ENCODE results near the gene CUL3. TPM values are rescaled to one million over a fixed set of nuclear protein-coding genes. Genes with fewer than 3 reads are reported as not detected.

CUL3 gene
- total and polyA plus RNA-seq, 8 donors, result 6.1 to 155 (median 53.2) TPM

- no peak for TF ChIP-seq CTCF (IDR thresholded peaks at IDR 0.05)
- TF ChIP-seq POLR2A (IDR thresholded peaks at IDR 0.05), result no peak
- TF ChIP-seq EP300 (IDR thresholded peaks at IDR 0.05), result no peak
- no peak for TF ChIP-seq POLR2AphosphoS5 (IDR thresholded peaks at IDR 0.05)
- H3K4me1 ChIP-seq, result peaks cover 0 to 62% (median 20%) of the 10 kb centered on the region in 4 donors
- no peak overlapping the region for H3K4me3 ChIP-seq
- H3K9me3 ChIP-seq, result no peaks in the 10 kb centered on the region
- H3K27ac ChIP-seq, result no peak overlapping the region
- no peaks in the 10 kb centered on the region for H3K36me3 ChIP-seq
- intact Hi-C loops (cut with DNase I; ENCODE audit: low total_unique reads), result no loop called here
- no peaks in the 10 kb centered on the region for H3K27me3 ChIP-seq
- no peak for DNase-seq
These were observed 28.8 kb downstream of the CUL3 start for GRCh38 chr2:224556381-224556780.

GRCh38 chr2:224555823-224556366 lies 29.3 kb downstream of the CUL3 start:
- Histone ChIP-seq H3K9me3 (no peaks in the 10 kb centered on the region), H3K36me3 (no peaks in the 10 kb centered on the region), H3K27me3 (no peaks in the 10 kb centered on the region), H3K27ac (no peak overlapping the region), H3K4me3 (no peak overlapping the region), H3K4me1 (peaks cover 0 to 57% (median 17%) of the 10 kb centered on the region in 4 donors)
- intact Hi-C loops (cut with DNase I; ENCODE audit: low total_unique reads), result no loop called here
- DNase-seq, result no peak
- WGBS, 5 donors, result 88 to 94% (median 92%) methylated on average over 4 of the region's 4 CpGs
- TF ChIP-seq EP300 (IDR thresholded peaks at IDR 0.05) (no peak), CTCF (IDR thresholded peaks at IDR 0.05) (no peak), POLR2A (IDR thresholded peaks at IDR 0.05) (no peak), POLR2AphosphoS5 (IDR thresholded peaks at IDR 0.05) (no peak)

- Histone ChIP-seq H3K27me3 (no peaks in the 10 kb centered on the region), H3K27ac (no peak overlapping the region), H3K36me3 (no peaks in the 10 kb centered on the region), H3K4me3 (no peak overlapping the region), H3K9me3 (no peaks in the 10 kb centered on the region), H3K4me1 (peaks cover 0 to 31% (median under 1%) of the 10 kb centered on the region in 4 donors)
- TF ChIP-seq POLR2AphosphoS5 (IDR thresholded peaks at IDR 0.05) (no peak), POLR2A (IDR thresholded peaks at IDR 0.05) (no peak), CTCF (IDR thresholded peaks at IDR 0.05) (no peak), EP300 (IDR thresholded peaks at IDR 0.05) (no peak)
- 92 to 95% (median 94%) methylated on average over 2 of the region's 2 CpGs for WGBS, 5 donors
- intact Hi-C loops (cut with DNase I; ENCODE audit: low total_unique reads), result no loop called here
- DNase-seq, result no peak
These were observed 32.4 kb downstream of the CUL3 start for GRCh38 chr2:224552771-224553170.

- WGBS, 5 donors, result 70 to 94% (median 88%) methylated on average over 1 of the region's 1 CpG
These were observed 33.5 kb downstream of the CUL3 start for GRCh38 chr2:224551693-224552092.

More at GRCh38 chr2:224551693-224552092, 33.5 kb downstream of the CUL3 start:
- H3K36me3 ChIP-seq, result no peaks in the 10 kb centered on the region
- H3K27ac ChIP-seq, result no peak overlapping the region
- intact Hi-C loops (cut with DNase I; ENCODE audit: low total_unique reads), result no loop called here
- H3K4me3 ChIP-seq, result no peak overlapping the region
- H3K27me3 ChIP-seq, result no peaks in the 10 kb centered on the region
- no peaks in the 10 kb centered on the region for H3K9me3 ChIP-seq
- no peak for TF ChIP-seq CTCF (IDR thresholded peaks at IDR 0.05)
- TF ChIP-seq EP300 (IDR thresholded peaks at IDR 0.05), result no peak
- TF ChIP-seq POLR2A (IDR thresholded peaks at IDR 0.05), result no peak
- TF ChIP-seq POLR2AphosphoS5 (IDR thresholded peaks at IDR 0.05), result no peak
- no peak for DNase-seq
- H3K4me1 ChIP-seq, result peaks cover 0 to 20% (median 2%) of the 10 kb centered on the region in 4 donors

All from stomach (tissue), 9 donors.